ENCODE measurements around the gene WHAMM.

- TF ChIP-seq EZH2 (IDR thresholded peaks at IDR 0.05; ENCODE audit: insufficient read depth, poor library complexity, severe bottlenecking) (no peak), EZH2phosphoT487 (IDR thresholded peaks at IDR 0.05; ENCODE audit: insufficient read depth, low read depth) (no peak)
These were observed 65.5 kb downstream of the WHAMM start for GRCh38 chr15:82874961-82875360.
